Heart left ventricle (tissue), 16 donors: ENCODE measurements around the gene MYNN. TPM values are rescaled to one million over a fixed set of nuclear protein-coding genes. Genes with fewer than 3 reads are reported as not detected.

ENCODE experiments used
- ATAC-seq, 4 donors: fragments of 200-7000 bp; cut with Tn5 transposase; one replicate each; pipeline ENCODE4 v1.9.1; 2020 to 2022; ENCODE audit warnings: moderate library complexity in 4 of 4, mild to moderate bottlenecking in 3 of 4, moderate number of reproducible peaks in 1 of 4
- DNase-seq, 5 donors: peaks; one replicate each; pipeline ENCODE4 v3.0.0-alpha.2; 2020
- H3K27ac ChIP-seq, 12 donors: fragments of 200-600 bp; sonication (generic) in 4 of 12; one replicate each; pipeline versions ENCODE4 v1.5.0 to v1.8.0; 2016 to 2022; ENCODE audit warnings: mild to moderate bottlenecking in 2 of 12
- H3K27me3 ChIP-seq, 9 donors: fragments of 200-600 bp; sonication (generic) in 2 of 9; one replicate each; pipeline versions ENCODE4 v1.5.1 to v1.8.0; 2016 to 2022; ENCODE audit warnings: mild to moderate bottlenecking in 3 of 9
- H3K36me3 ChIP-seq, 9 donors: fragments of 200-600 bp; sonication (generic) in 2 of 9; one replicate each; pipeline versions ENCODE4 v1.5.0 to v1.8.0; 2018 to 2022; ENCODE audit warnings: mild to moderate bottlenecking in 2 of 9
- H3K4me1 ChIP-seq, 12 donors: fragments of 200-600 bp; sonication (generic) in 4 of 12; one replicate each; pipeline versions ENCODE4 v1.5.0 to v1.8.0; 2016 to 2022; ENCODE audit warnings: mild to moderate bottlenecking in 3 of 12
- H3K4me3 ChIP-seq, 12 donors: fragments of 200-600 bp; sonication (generic) in 4 of 12; one replicate each; pipeline versions ENCODE4 v1.5.0 to v1.8.0; 2017 to 2022; ENCODE audit warnings: mild to moderate bottlenecking in 9 of 12, moderate library complexity in 4 of 12
- H3K9me3 ChIP-seq, 12 donors: fragments of 200-600 bp; sonication (generic) in 4 of 12; one replicate each; pipeline versions ENCODE4 v1.5.0 to v1.8.0; 2016 to 2022; ENCODE audit warnings: mild to moderate bottlenecking in 1 of 12
- CTCF ChIP-seq, 12 donors: fragments of 200-600 bp; sonication (generic) in 4 of 12; IDR thresholded peaks; one replicate each; pipeline versions ENCODE4 v1.5.0 to v1.8.0; 2018 to 2022; ENCODE audit warnings: antibody characterized with exemption in 12 of 12, mild to moderate bottlenecking in 5 of 12
- POLR2A ChIP-seq, 2 donors: fragments of 450-650 bp; IDR thresholded peaks; one replicate each; pipeline ENCODE4 v1.6.1; 2017; ENCODE audit warnings: antibody characterized with exemption in 2 of 2, mild to moderate bottlenecking in 2 of 2, moderate library complexity in 2 of 2
- WGBS, 4 donors: extraction: QIAGEN DNeasy Blood & Tissue Kit in 2 of 4; methylation state at CpG; one replicate each; pipeline versions ENCODE4 v1.1.5 to v1.1.7; 2013 to 2018; 5-methylcytosine and 5-hydroxymethylcytosine counted together
- intact Hi-C, 10 donors: fragments of 100-400 bp; cut with DNase I; formaldehyde crosslinking; loops; one replicate each; pipeline versions ENCODE4 v1.11.1 to v1.14.2; 2022
- polyA plus RNA-seq, 2 donors: library from polyadenylated mRNA; stranded (reverse); fragments of 200-250 nt; gene quantifications; one replicate each; pipeline ENCODE4 v1.2.3, GENCODE V29; 2013
- total RNA-seq, 9 donors: library from RNA; depleted of rRNA in 2 of 9; stranded (reverse); fragments of >200 nt in 2 of 9; fragmentation: NEBNext Ultra II Directional in 3 of 9; extraction: Animal tissue kit (Norgen Biotek cat#: 25700) in 3 of 9; gene quantifications; one replicate each; pipeline versions ENCODE4 v1.1.0 to v1.2.4, GENCODE V29; 2016 to 2023
- donor health status: ischemic (EF 13 %, LVEDD 7.1; RV severe dilation, severe dysfunction).
- donor health status: healthy with polysubstance abuse.
- donor health status: DM: no; HTN: yes; CAD: no.
- donor health status: DM: no; HTN: no; CAD: no.
- donor health status: ischemic (EF 25% LVEDD 6.9; RV normal size, moderate dysfunction).
- donor health status: ischemic (EF 25% LVEDD 5.7; RV mildly dilated, moderate dysfunction).
- donor health status: healthy.
- donor health status: DM: yes; HTN: yes; CAD: no.
- donor health status: ischemic (EF 35%, LVEDD 5.7; RV mildly dilated, moderate dysfunction).
- donor health status: nonischemic (EF 11% LVEDD 7.7; RV severe dilation, severe dysfunction).
- donor health status: DM: yes; HTN: yes; CAD: no.
- donor health status: PGD.
- donor health status: ischemic (EF 29% LVEDD 5.4; RV normal size, mild dysfunction).
- donor health status: nonischemic (EF 23%, LVEDD 6.1; RV moderate dilation, normal function).

Gene MYNN
- total and polyA plus RNA-seq, 11 donors, result 5.0 to 14.1 (median 10.4) TPM

- ATAC-seq, result no peak
- H3K27ac ChIP-seq, result no peak overlapping the region
- no peak overlapping the region for H3K4me3 ChIP-seq
- no peaks in the 10 kb centered on the region for H3K36me3 ChIP-seq
- no peak for DNase-seq
- H3K9me3 ChIP-seq, result no peaks in the 10 kb centered on the region
- TF ChIP-seq POLR2A (IDR thresholded peaks at IDR 0.05), result no peak
- TF ChIP-seq CTCF (IDR thresholded peaks at IDR 0.05), result no peak
- H3K4me1 ChIP-seq, result peaks cover 0 to 4% (median 0%) of the 10 kb centered on the region in 12 donors
- WGBS, 4 donors, result 57 to 72% (median 63%) methylated on average over 6 of the region's 6 CpGs
- peaks cover 0 to 12% (median 6%) of the 10 kb centered on the region in 9 donors for H3K27me3 ChIP-seq
- intact Hi-C loops, result loop anchor here in 6 of 10 donors (10.0 kb wide), 5 partner anchors 592 to 882 kb away; no protein-coding TSS in a partner anchor
Measured at GRCh38 chr3:169746924-169747323, 26.3 kb upstream of the MYNN start.

- H3K36me3 ChIP-seq, result no peaks in the 10 kb centered on the region
- DNase-seq, result no peak
- intact Hi-C loops, result loop anchor here in 6 of 10 donors (10.0 kb wide), 5 partner anchors 594 to 884 kb away; no protein-coding TSS in a partner anchor
Measured at GRCh38 chr3:169748670-169749069, 24.5 kb upstream of the MYNN start.

DNA sequence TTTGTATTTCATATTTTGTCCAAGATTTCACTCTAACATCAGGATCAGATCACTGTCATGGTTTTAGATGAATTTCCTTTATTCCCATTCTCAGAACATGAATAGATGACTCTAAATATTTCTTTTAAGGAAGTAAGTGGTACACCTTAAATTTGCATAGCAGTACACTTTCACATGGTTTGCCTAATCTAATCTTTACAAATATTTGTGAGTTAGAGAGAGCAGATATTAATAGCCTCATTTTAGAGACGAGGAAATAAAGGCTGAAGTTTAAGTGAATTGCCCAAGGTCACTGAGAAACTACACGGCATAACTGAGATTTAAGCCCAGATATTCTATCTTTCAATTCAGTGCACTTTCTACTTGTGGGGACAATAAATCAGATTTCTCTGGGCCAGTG lies 22.5 kb upstream of the MYNN start:
- DNase-seq (no peak), ATAC-seq (no peak)
- Histone ChIP-seq H3K4me3 (no peak overlapping the region), H3K9me3 (no peaks in the 10 kb centered on the region), H3K27me3 (peaks cover 0 to 12% (median 6%) of the 10 kb centered on the region in 9 donors), H3K27ac (no peak overlapping the region), H3K4me1 (no peaks in the 10 kb centered on the region), H3K36me3 (no peaks in the 10 kb centered on the region)
- TF ChIP-seq POLR2A (IDR thresholded peaks at IDR 0.05) (no peak), CTCF (IDR thresholded peaks at IDR 0.05) (no peak)
- WGBS, 4 donors, result 24 to 40% (median 36%) methylated on average over 2 of the region's 2 CpGs
- intact Hi-C loops, result no loop called here

More at GRCh38 chr3:169748670-169749069, 24.5 kb upstream of the MYNN start:
- H3K27me3 ChIP-seq, result peaks cover 0 to 12% (median 6%) of the 10 kb centered on the region in 9 donors
- H3K27ac ChIP-seq, result no peak overlapping the region
- peaks cover 0 to 4% (median 0%) of the 10 kb centered on the region in 12 donors for H3K4me1 ChIP-seq
- H3K9me3 ChIP-seq, result no peaks in the 10 kb centered on the region
- ATAC-seq, result no peak
- TF ChIP-seq CTCF (IDR thresholded peaks at IDR 0.05) (no peak), POLR2A (IDR thresholded peaks at IDR 0.05) (no peak)
- no peak overlapping the region for H3K4me3 ChIP-seq
- 82 to 87% (median 86%) methylated on average over 3 of the region's 3 CpGs for WGBS, 4 donors

DNA sequence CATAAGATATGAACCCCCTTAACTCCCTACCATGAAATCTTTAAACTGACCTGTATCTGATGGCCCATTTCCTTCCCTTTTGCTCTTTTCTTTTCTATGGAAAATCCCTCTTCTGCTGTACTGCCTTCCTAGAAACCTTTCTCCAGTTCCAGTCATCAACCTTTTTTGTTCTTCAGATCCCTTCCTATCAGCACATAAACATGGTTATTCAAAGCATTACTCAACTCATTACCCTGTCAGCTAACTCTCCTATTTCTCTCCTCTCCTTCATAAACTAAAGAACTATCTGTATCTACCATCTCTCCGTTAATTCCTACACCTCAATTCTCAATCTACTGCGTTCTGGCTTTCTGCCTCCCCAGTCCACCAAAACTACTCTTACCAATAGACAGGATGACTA lies 21.3 kb upstream of the MYNN start:
- Histone ChIP-seq H3K36me3 (no peaks in the 10 kb centered on the region), H3K27me3 (peaks cover 0 to 10% (median 4%) of the 10 kb centered on the region in 9 donors), H3K9me3 (no peaks in the 10 kb centered on the region), H3K27ac (no peak overlapping the region), H3K4me1 (no peaks in the 10 kb centered on the region), H3K4me3 (no peak overlapping the region)
- WGBS, 4 donors, result 82 to 87% (median 85%) methylated on average over 2 of the region's 2 CpGs
- DNase-seq (no peak), ATAC-seq (no peak)
- intact Hi-C loops, result no loop called here
- TF ChIP-seq POLR2A (IDR thresholded peaks at IDR 0.05), result no peak

- Histone ChIP-seq H3K9me3 (no peaks in the 10 kb centered on the region), H3K27me3 (peaks cover 0 to 4% (median 0%) of the 10 kb centered on the region in 9 donors), H3K4me3 (no peak overlapping the region), H3K36me3 (no peaks in the 10 kb centered on the region), H3K27ac (no peak overlapping the region), H3K4me1 (no peaks in the 10 kb centered on the region)
- intact Hi-C loops, result no loop called here
- DNase-seq (no peak), ATAC-seq (no peak)
- WGBS, 4 donors, result 90 to 94% (median 92%) methylated on average over 3 of the region's 3 CpGs
- no peak for TF ChIP-seq CTCF (IDR thresholded peaks at IDR 0.05)
Measured at GRCh38 chr3:169754711-169755110, 18.5 kb upstream of the MYNN start.
